Muscle layer of colon (tissue), 2 donors: ENCODE measurements around the gene KCNJ10.
"Not testable (repeated sequence)": the region's sequence is repeated elsewhere in the genome, so short reads cannot be mapped to it uniquely, and the experiment has no call there.

Experiments
- H3K27ac ChIP-seq: one replicate; pipeline ENCODE4 v1.7.0; 2013; ENCODE audit warnings: low read depth, mild to moderate bottlenecking, low read length, moderate library complexity
- H3K27me3 ChIP-seq, 2 donors: one replicate each; pipeline ENCODE4 v1.7.0; 2013; ENCODE audit warnings: low read length in 2 of 2, mild to moderate bottlenecking in 2 of 2; ENCODE audit not compliant: insufficient read depth in 2 of 2, control insufficient read depth in 1 of 2
- H3K36me3 ChIP-seq: one replicate; pipeline ENCODE4 v1.7.0; 2013; ENCODE audit warnings: mild to moderate bottlenecking, low read length; ENCODE audit not compliant: insufficient read depth
- H3K4me1 ChIP-seq: one replicate; pipeline ENCODE4 v1.7.0; 2013; ENCODE audit warnings: mild to moderate bottlenecking, low read length; ENCODE audit not compliant: insufficient read depth
- H3K4me3 ChIP-seq, 2 donors: one replicate each; pipeline ENCODE4 v1.7.0; 2013; ENCODE audit warnings: low read length in 2 of 2, low read depth in 1 of 2, mild to moderate bottlenecking in 1 of 2, moderate library complexity in 1 of 2
- H3K9ac ChIP-seq: one replicate; pipeline ENCODE4 v1.7.0; 2013; ENCODE audit warnings: low read length
- H3K9me3 ChIP-seq: one replicate; pipeline ENCODE4 v1.7.0; 2013; ENCODE audit warnings: mild to moderate bottlenecking, low read length
- donor health status: abdominal sarcoma.
- donor health status: Adenocarcinoma of cecum.

Gene KCNJ10

DNA sequence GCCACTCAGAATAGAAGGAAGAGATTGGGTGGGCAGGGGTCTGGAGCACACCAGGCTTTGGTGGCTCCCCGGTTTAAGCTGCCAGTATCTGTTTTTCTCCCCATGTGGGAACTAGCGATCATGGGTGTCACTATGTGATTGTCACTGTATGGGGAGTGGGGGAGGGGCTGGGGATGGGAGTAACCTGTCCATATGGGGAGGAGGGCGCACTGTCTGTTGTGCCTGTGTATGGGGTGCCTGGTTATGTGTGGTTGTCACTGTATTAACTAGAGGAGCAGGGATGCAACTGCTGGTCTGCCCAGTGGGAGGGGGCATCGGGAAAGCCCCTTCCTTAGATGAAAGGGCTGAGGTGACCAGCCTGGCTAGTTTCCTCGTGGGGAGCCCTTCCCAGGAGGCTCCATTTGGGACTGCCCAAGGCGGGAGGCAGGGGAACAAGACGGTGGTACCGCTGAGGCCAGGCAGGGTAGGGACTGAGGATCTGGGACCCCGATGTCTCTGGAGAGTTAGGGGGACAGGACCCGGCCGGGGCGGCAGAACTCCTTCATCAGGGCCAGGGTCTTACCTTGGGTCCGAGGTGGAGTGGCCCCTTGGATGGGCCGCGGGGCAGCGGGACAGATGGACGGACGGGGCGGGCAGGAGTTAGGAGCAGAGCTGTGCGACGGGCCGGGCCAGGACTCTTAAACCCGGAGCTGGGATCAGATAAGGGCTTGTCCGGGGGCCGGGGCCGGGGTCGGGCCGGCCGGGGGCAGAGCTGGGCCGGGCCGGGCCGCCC lies at the start of gene KCNJ10:
TSS of gene KCNJ10 (minus strand) at position 701 of the 772 bp plus-strand sequence. CDS start 27,628 bp downstream, outside the sequence.
- Histone ChIP-seq H3K27me3 (peaks cover 5 to 12% of the 10 kb centered on the region in 2 donors), H3K36me3 (no peaks in the 10 kb centered on the region), H3K27ac (no peak within 1 kb of the TSS), H3K9ac (no peak within 1 kb of the TSS), H3K9me3 (no peaks in the 10 kb centered on the region), H3K4me1 (peaks cover 6% of the 10 kb centered on the region), H3K4me3 (peak within 1 kb of the TSS; percentile 59 to 78)

DNA sequence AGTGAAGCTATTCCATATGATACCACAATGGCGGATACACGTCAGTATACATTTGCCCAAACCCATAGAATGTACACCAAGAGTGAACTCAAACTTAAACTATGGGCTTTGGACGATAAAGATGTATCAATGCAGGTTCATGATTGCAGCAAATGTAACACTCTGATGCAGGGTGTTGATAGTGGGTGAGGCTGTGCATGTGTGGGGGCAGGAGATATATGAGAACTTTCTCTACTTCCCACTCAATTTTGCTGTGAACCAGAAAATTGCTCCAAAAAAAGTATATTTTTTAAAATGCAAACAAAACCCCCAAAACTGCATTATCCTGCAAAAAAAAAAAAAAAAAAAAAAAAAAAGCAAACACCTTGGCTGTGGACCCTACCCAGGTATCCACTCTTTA lies 49.0 kb upstream of the KCNJ10 start:
- Histone ChIP-seq H3K4me3 (no peak overlapping the region), H3K4me1 (peaks cover 41% of the 10 kb centered on the region), H3K9ac (no peak overlapping the region), H3K36me3 (peaks cover 33% of the 10 kb centered on the region), H3K9me3 (no peaks in the 10 kb centered on the region), H3K27ac (peak overlapping the region; percentile 96), H3K27me3 (no peaks in the 10 kb centered on the region)

- Histone ChIP-seq H3K27me3 (no peaks in the 10 kb centered on the region), H3K4me1 (peaks cover 47% of the 10 kb centered on the region), H3K4me3 (peak overlapping the region; percentile 59 to 70), H3K9me3 (no peaks in the 10 kb centered on the region), H3K9ac (no peak overlapping the region), H3K36me3 (peaks cover 21% of the 10 kb centered on the region), H3K27ac (peak overlapping the region; percentile 96)
Observed at GRCh38 chr1:160117709-160118183, 47.8 kb upstream of the KCNJ10 start.

GRCh38 chr1:160117300-160117699 lies 47.3 kb upstream of the KCNJ10 start:
- no peaks in the 10 kb centered on the region for H3K9me3 ChIP-seq
- peak overlapping the region; percentile 59 to 70 for H3K4me3 ChIP-seq
- no peaks in the 10 kb centered on the region for H3K27me3 ChIP-seq
- peaks cover 47% of the 10 kb centered on the region for H3K4me1 ChIP-seq
- peak overlapping the region; percentile 96 for H3K27ac ChIP-seq
- H3K36me3 ChIP-seq: peaks cover 19% of the 10 kb centered on the region
- no peak overlapping the region for H3K9ac ChIP-seq

GRCh38 chr1:160116283-160117147 lies 46.6 kb upstream of the KCNJ10 start:
- Histone ChIP-seq H3K36me3 (peaks cover 13% of the 10 kb centered on the region), H3K27ac (peak overlapping the region; percentile 96), H3K4me3 (peak overlapping the region; percentile 59 to 70), H3K4me1 (peaks cover 47% of the 10 kb centered on the region), H3K9ac (no peak overlapping the region), H3K27me3 (no peaks in the 10 kb centered on the region), H3K9me3 (no peaks in the 10 kb centered on the region)

- H3K27me3 ChIP-seq: no peaks in the 10 kb centered on the region
- peak within 1 kb of the TSS; percentile 96 for H3K27ac ChIP-seq
- H3K9ac ChIP-seq: no peak within 1 kb of the TSS
- peaks cover 6% of the 10 kb centered on the region for H3K36me3 ChIP-seq
- peak within 1 kb of the TSS; percentile 59 to 70 for H3K4me3 ChIP-seq
- no peaks in the 10 kb centered on the region for H3K9me3 ChIP-seq
- peaks cover 47% of the 10 kb centered on the region for H3K4me1 ChIP-seq
Observed at GRCh38 chr1:160115545-160116282, 45.8 kb upstream of the KCNJ10 start, which contains the start of gene ATP1A2. ATP1A2 (plus strand) TSS chr1:160115759; CDS start chr1:160115862, 103 bp downstream.

DNA sequence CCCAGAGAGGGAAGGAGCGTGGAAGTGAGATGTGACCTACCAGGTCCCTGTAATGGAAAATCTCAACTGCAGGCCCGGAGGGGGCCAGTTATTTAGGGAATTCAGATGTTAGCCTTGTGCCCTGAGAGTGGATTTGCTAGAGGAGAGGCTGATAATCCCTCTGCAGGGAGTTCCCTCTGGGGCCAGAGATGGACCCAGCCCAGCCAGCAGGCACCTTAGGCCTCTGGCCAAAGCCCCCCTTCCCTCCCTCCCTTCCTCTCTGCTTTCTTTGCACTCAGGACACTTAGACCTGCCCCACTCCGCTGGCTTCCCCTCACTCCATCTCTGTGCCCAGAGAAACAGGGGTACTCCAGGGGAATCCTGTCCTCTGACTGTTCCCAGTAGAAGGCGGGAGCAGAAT lies 44.1 kb upstream of the KCNJ10 start:
- H3K4me1 ChIP-seq: peaks cover 39% of the 10 kb centered on the region
- H3K27ac ChIP-seq: peak overlapping the region; percentile 46
- H3K4me3 ChIP-seq: no peak overlapping the region
- peaks cover 6% of the 10 kb centered on the region for H3K36me3 ChIP-seq
- no peak overlapping the region for H3K9ac ChIP-seq
- H3K9me3 ChIP-seq: no peaks in the 10 kb centered on the region
- H3K27me3 ChIP-seq: no peaks in the 10 kb centered on the region

DNA sequence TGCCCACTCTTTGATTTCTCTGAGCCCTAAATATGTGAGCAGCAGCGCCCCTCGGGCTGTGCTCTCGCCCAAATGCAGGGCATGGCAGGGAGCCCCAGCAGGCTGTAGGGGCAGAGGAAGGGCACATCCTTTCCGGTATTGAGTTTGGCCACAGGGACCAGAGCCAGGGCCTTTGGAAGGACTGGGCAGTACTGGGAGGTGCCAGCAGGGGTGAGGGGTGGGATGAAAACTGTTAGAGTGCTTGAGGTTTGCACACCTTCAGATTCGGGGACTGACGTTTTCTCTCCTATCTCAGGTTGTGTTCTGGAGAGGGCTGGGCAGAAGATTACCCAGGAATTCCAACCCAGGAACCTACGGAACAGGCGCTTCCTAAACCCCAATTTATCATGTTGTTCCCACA lies 43.4 kb upstream of the KCNJ10 start:
- Histone ChIP-seq H3K9ac (no peak overlapping the region), H3K27me3 (no peaks in the 10 kb centered on the region), H3K9me3 (no peaks in the 10 kb centered on the region), H3K4me3 (no peak overlapping the region), H3K36me3 (peaks cover under 1% of the 10 kb centered on the region), H3K4me1 (peaks cover 32% of the 10 kb centered on the region), H3K27ac (no peak overlapping the region)

DNA sequence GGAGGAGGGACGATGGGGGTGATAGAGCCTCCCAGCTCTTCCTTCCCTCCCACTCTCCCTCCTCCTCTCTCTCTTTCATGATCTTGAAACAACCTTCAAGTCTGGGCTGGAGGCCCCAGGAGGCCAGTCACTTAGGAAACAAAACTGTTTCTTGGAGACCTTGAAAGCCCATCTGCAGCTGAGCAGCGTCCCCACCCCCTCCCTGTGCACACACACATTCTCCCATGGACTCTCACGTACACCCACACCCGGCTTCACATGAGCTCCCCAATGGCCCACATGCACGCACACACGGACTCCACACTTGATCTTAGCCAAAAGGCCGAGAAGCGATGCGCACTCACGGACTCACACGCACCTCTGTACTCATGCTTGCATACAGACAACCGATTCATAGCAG lies 42.4 kb upstream of the KCNJ10 start:
- Histone ChIP-seq H3K9me3 (no peaks in the 10 kb centered on the region), H3K9ac (no peak overlapping the region), H3K27me3 (no peaks in the 10 kb centered on the region), H3K4me1 (peaks cover 27% of the 10 kb centered on the region), H3K4me3 (no peak overlapping the region), H3K36me3 (no peaks in the 10 kb centered on the region), H3K27ac (no peak overlapping the region)

DNA sequence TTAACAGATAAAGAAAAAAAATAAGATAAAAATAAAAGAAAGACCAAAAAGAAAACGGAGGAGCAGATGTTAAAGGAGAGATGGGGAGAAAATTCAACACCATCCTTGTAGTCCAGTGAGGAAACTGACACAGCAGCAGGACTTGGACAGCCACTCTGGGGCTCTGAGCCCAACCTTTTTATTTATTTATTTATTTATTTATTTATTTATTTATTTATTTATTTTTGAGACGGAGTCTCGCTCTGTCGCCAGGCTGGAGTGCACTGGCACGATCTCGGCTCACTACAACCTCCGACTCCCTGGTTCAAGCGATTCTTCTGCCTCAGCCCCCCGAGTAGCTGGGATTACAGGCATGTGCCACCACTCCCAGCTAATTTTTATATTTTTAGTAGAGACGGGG lies 41.5 kb upstream of the KCNJ10 start:
- not testable (repeated sequence) for H3K27ac ChIP-seq, H3K9me3 ChIP-seq, H3K9ac ChIP-seq, H3K27me3 ChIP-seq, H3K36me3 ChIP-seq, H3K4me3 ChIP-seq
- H3K4me1 ChIP-seq: peaks cover 22% of the 10 kb centered on the region

DNA sequence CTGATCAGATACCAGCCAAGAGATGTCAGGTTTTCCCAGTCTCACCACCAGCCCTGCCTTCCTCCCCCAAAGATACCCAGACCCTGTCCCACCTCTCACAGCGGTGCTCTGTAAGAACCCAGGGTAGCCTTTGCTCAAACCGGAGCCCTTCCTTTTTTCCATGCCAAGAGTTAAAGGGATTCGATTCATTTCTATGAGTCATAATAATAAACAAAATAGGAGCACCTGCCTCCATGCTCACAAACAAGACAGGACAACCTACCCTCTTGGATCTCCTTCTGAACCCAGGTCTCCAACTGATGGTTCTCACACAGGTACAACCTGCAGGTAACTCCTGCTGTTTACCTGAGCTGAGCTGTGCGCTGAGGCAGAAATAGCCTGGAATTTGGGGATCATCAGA lies 39.7 kb upstream of the KCNJ10 start:
- no peak overlapping the region for H3K4me3 ChIP-seq
- H3K27ac ChIP-seq: no peak overlapping the region
- peaks cover 18% of the 10 kb centered on the region for H3K4me1 ChIP-seq
- no peaks in the 10 kb centered on the region for H3K9me3 ChIP-seq
- H3K36me3 ChIP-seq: no peaks in the 10 kb centered on the region
- H3K9ac ChIP-seq: no peak overlapping the region
- no peaks in the 10 kb centered on the region for H3K27me3 ChIP-seq
